Tibial nerve (tissue), 3 donors: ENCODE results near the gene CA5B.

Experiments
- CTCF ChIP-seq, 5 experiments: fragments of 200-600 bp in 3 of 5; fragments of 450-650 bp in 2 of 5; sonication (generic) in 3 of 5; IDR thresholded peaks; one replicate each; pipeline ENCODE4 v1.5.1; 2016 to 2019; ENCODE audit warnings: antibody characterized with exemption in 5 of 5, mild to moderate bottlenecking in 3 of 5, moderate library complexity in 2 of 5
- POLR2A ChIP-seq, 2 donors: fragments of 450-650 bp; IDR thresholded peaks; one replicate each; pipeline ENCODE4 v1.6.1; 2017; ENCODE audit warnings: antibody characterized with exemption in 2 of 2, mild to moderate bottlenecking in 2 of 2, moderate library complexity in 2 of 2

GRCh38 chrX:15702488-15703371 lies 35.3 kb upstream of the CA5B start:
- no peak for TF ChIP-seq POLR2A (IDR thresholded peaks at IDR 0.05)
- no peak for TF ChIP-seq CTCF (IDR thresholded peaks at IDR 0.05)
